IMR-90 (cell line): ENCODE data around the gene MDM2. TPM values are rescaled to one million over a fixed set of nuclear protein-coding genes. Genes with fewer than 3 reads are reported as not detected.

Experiments
- ATAC-seq: fragments of 200-7000 bp; cut with Tn5 transposase; 2 replicates; pipeline ENCODE4 v1.9.1; 2020; ENCODE audit warnings: low read depth, mild to moderate bottlenecking, moderate library complexity
- BruUV-seq: library from RNA; stranded (reverse); fragments of 400-500 nt; replicated peaks from 2 replicates; lab custom pipeline; 2021; lab: Mats Ljungman, UMichigan
- CTCF ChIA-PET: fragments of 300-600 bp; formaldehyde crosslinking; extraction: SDS; loops from one replicate; lab custom pipeline; 2021; ENCODE audit warnings: antibody characterized with exemption; lab: Yijun Ruan, JAX
- POLR2A ChIA-PET: fragments of 300-600 bp; sonication (Branson Sonifier 250); formaldehyde crosslinking; loops from one replicate; lab custom pipeline; 2022; ENCODE audit warnings: antibody characterized with exemption; ENCODE audit not compliant: unreplicated experiment; lab: Charles Lee
- DNase-seq: peaks from one replicate; pipeline ENCODE4 v3.0.0; 2013
- H2AFZ ChIP-seq: replicated peaks from 2 replicates; pipeline ENCODE3; 2013; ENCODE audit warnings: low read length, mild to moderate bottlenecking; ENCODE audit not compliant: poor library complexity
- H2AK5ac ChIP-seq: 2 replicates; pipeline ENCODE4 v1.6.1; 2013; ENCODE audit warnings: low read depth, low read length, inconsistent platforms
- H2AK9ac ChIP-seq: replicated peaks from 2 replicates; pipeline ENCODE3; 2013; ENCODE audit warnings: mild to moderate bottlenecking, low read depth, low read length, moderate library complexity; ENCODE audit not compliant: poor library complexity
- H2BK120ac ChIP-seq: 2 replicates; pipeline ENCODE4 v1.6.1; 2013; ENCODE audit warnings: low read depth, low read length, inconsistent platforms
- H2BK15ac ChIP-seq: 3 replicates; pipeline ENCODE4 v1.6.1; 2013; ENCODE audit warnings: low read depth, low read length, inconsistent platforms
- H2BK20ac ChIP-seq: 2 replicates; pipeline ENCODE4 v1.6.1; 2013; ENCODE audit warnings: low read depth, mild to moderate bottlenecking, inconsistent platforms, low read length, moderate library complexity
- H2BK5ac ChIP-seq: 2 replicates; pipeline ENCODE4 v1.6.1; 2013; ENCODE audit warnings: mild to moderate bottlenecking, low read depth, low read length, inconsistent platforms; ENCODE audit not compliant: poor library complexity, severe bottlenecking
- H3K14ac ChIP-seq: replicated peaks from 2 replicates; pipeline ENCODE4 v1.6.1; 2013; ENCODE audit warnings: low read depth, low read length, inconsistent platforms
- H3K18ac ChIP-seq: 2 replicates; pipeline ENCODE4 v1.6.1; 2013; ENCODE audit warnings: low read depth, low read length, control low read depth
- H3K23ac ChIP-seq: 2 replicates; pipeline ENCODE4 v1.6.1; 2013; ENCODE audit warnings: low read depth, low read length, inconsistent platforms
- H3K27ac ChIP-seq: 2 replicates; pipeline ENCODE4 v1.5.1; 2013; ENCODE audit warnings: mild to moderate bottlenecking, control low read depth, low read length; ENCODE audit not compliant: insufficient read depth
- H3K27me3 ChIP-seq: 2 replicates; pipeline ENCODE4 v1.6.1; 2013; ENCODE audit warnings: low read length; ENCODE audit not compliant: control insufficient read depth, insufficient read depth
- H3K36me3 ChIP-seq: 2 replicates; pipeline ENCODE4 v1.6.1; 2013; ENCODE audit warnings: low read length, mixed read lengths; ENCODE audit not compliant: control insufficient read depth, insufficient read depth
- H3K4ac ChIP-seq: 2 replicates; pipeline ENCODE4 v1.6.1; 2013; ENCODE audit warnings: low read depth, low read length, inconsistent platforms
- H3K4me1 ChIP-seq: 2 replicates; pipeline ENCODE4 v1.6.1; 2013; ENCODE audit warnings: low read length, mixed read lengths; ENCODE audit not compliant: control insufficient read depth, insufficient read depth
- H3K4me2 ChIP-seq: 2 replicates; pipeline ENCODE4 v1.6.1; 2013; ENCODE audit warnings: low read depth, mild to moderate bottlenecking, control low read depth, low read length, moderate library complexity
- H3K4me3 ChIP-seq: 2 replicates; pipeline ENCODE4 v1.5.1; 2013; ENCODE audit warnings: low read depth, mild to moderate bottlenecking, control low read depth, low read length, moderate library complexity; ENCODE audit not compliant: insufficient read depth
- H3K56ac ChIP-seq: 2 replicates; pipeline ENCODE4 v1.6.1; 2013; ENCODE audit warnings: low read length, inconsistent platforms; ENCODE audit not compliant: insufficient read depth; ENCODE audit errors: extremely low read depth
- H3K79me1 ChIP-seq, 2 experiments: 2 replicates each; pipeline ENCODE4 v1.6.1; 2013; ENCODE audit warnings: low read length in 2 of 2, inconsistent platforms in 1 of 2, low read depth in 1 of 2
- H3K9ac ChIP-seq: 2 replicates; pipeline ENCODE4 v1.6.1; 2013; ENCODE audit warnings: low read depth, low read length, control low read depth
- H3K9me1 ChIP-seq: 2 replicates; pipeline ENCODE4 v1.6.1; 2013; ENCODE audit warnings: low read length, inconsistent platforms; ENCODE audit not compliant: insufficient read depth
- H3K9me3 ChIP-seq: 2 replicates; pipeline ENCODE4 v1.6.1; 2013; ENCODE audit warnings: low read length; ENCODE audit not compliant: control insufficient read depth, insufficient read depth
- H4K20me1 ChIP-seq: 2 replicates; pipeline ENCODE4 v1.6.1; 2013; ENCODE audit warnings: low read length, inconsistent platforms; ENCODE audit not compliant: insufficient read depth
- H4K5ac ChIP-seq: 2 replicates; pipeline ENCODE4 v1.6.1; 2013; ENCODE audit warnings: mild to moderate bottlenecking, low read depth, low read length, control low read depth
- H4K8ac ChIP-seq, 2 experiments: 2 replicates each; pipeline ENCODE4 v1.6.1; 2013; ENCODE audit warnings: low read depth in 2 of 2, low read length in 2 of 2, control low read depth in 1 of 2, inconsistent platforms in 1 of 2
- H4K91ac ChIP-seq: 2 replicates; pipeline ENCODE4 v1.6.1; 2013; ENCODE audit warnings: low read depth, low read length, inconsistent platforms; ENCODE audit not compliant: insufficient read depth
- BHLHE40 ChIP-seq: fragments of 150-350 bp; IDR thresholded peaks from 2 replicates; pipeline ENCODE4 v1.6.1; 2016; ENCODE audit warnings: mild to moderate bottlenecking, low read depth, low read length
- CEBPB ChIP-seq: IDR thresholded peaks from 2 replicates; pipeline ENCODE4 v1.6.1; 2012; ENCODE audit warnings: low read depth, low read length, improper control_type of control experiment
- CHD1 ChIP-seq: IDR thresholded peaks from 2 replicates; pipeline ENCODE4 v1.6.1; 2012; ENCODE audit warnings: low read depth, low read length, improper control_type of control experiment
- CTCF ChIP-seq: conservative IDR thresholded peaks from 2 replicates; pipeline ENCODE4 v1.5.1; 2012; ENCODE audit warnings: mild to moderate bottlenecking, low read depth, low read length, improper control_type of control experiment
- ELK1 ChIP-seq: fragments of 150-350 bp; IDR thresholded peaks from 2 replicates; pipeline ENCODE4 v1.6.1; 2016; ENCODE audit warnings: low read depth, mild to moderate bottlenecking, low read length, moderate library complexity, borderline replicate concordance
- FOS ChIP-seq: fragments of 150-350 bp; IDR thresholded peaks from 2 replicates; pipeline ENCODE4 v1.6.1; 2016; ENCODE audit warnings: low read depth, low read length
- MAFK ChIP-seq: IDR thresholded peaks from 2 replicates; pipeline ENCODE4 v1.6.1; 2012; ENCODE audit warnings: low read depth, low read length, improper control_type of control experiment
- MAZ ChIP-seq: IDR thresholded peaks from 2 replicates; pipeline ENCODE4 v1.6.1; 2012; ENCODE audit warnings: low read depth, mild to moderate bottlenecking, low read length, improper control_type of control experiment, moderate library complexity, borderline replicate concordance
- MXI1 ChIP-seq: IDR thresholded peaks from 2 replicates; pipeline ENCODE4 v1.6.1; 2012; ENCODE audit warnings: low read depth, mild to moderate bottlenecking, low read length, moderate library complexity, borderline replicate concordance
- NFE2L2 ChIP-seq: fragments of 150-350 bp; IDR thresholded peaks from 2 replicates; pipeline ENCODE4 v1.6.1; 2016; ENCODE audit warnings: low read depth, mild to moderate bottlenecking, low read length
- POLR2A ChIP-seq: IDR thresholded peaks from 2 replicates; pipeline ENCODE4 v1.6.1; 2012; ENCODE audit warnings: mild to moderate bottlenecking, low read depth, low read length
- RAD21 ChIP-seq: IDR thresholded peaks from 2 replicates; pipeline ENCODE4 v1.6.1; 2012; ENCODE audit warnings: low read length, improper control_type of control experiment
- RCOR1 ChIP-seq: IDR thresholded peaks from 2 replicates; pipeline ENCODE4 v1.6.1; 2012; ENCODE audit warnings: mild to moderate bottlenecking, low read length, improper control_type of control experiment; ENCODE audit not compliant: insufficient replicate concordance
- RFX5 ChIP-seq: IDR thresholded peaks from 2 replicates; pipeline ENCODE4 v1.8.0; 2012; ENCODE audit warnings: low read depth, mild to moderate bottlenecking, low read length, moderate library complexity
- SMC3 ChIP-seq: fragments of 150-350 bp; IDR thresholded peaks from 2 replicates; pipeline ENCODE4 v1.6.1; 2016; ENCODE audit warnings: low read depth, mild to moderate bottlenecking, antibody characterized with exemption, low read length, moderate library complexity
- WGBS, 2 experiments: methylation state at CpG; one replicate each; pipeline versions ENCODE4 v1.1.5 to v1.1.7; 2013; ENCODE audit warnings: missing lambda C conversion rate in 2 of 2; ENCODE audit not compliant: insufficient read length in 1 of 2; ENCODE audit errors: extremely low coverage in 2 of 2; 5-methylcytosine and 5-hydroxymethylcytosine counted together
- dilution Hi-C: fragments of 300-500 bp; cut with HindIII; formaldehyde crosslinking; loops from one replicate; pipeline ENCODE4 v1.14.3; 2018; ENCODE audit warnings: low sequenced_read_pairs; ENCODE audit not compliant: unreplicated experiment
- in situ Hi-C: fragments of 300-500 bp; cut with MboI; formaldehyde crosslinking; loops from 3 replicates; pipeline ENCODE4 v1.14.3; 2019; ENCODE audit warnings: low sequenced_read_pairs, inconsistent platforms, mixed read lengths
- intact Hi-C: fragments of 100-400 bp; cut with micrococcal nuclease; formaldehyde crosslinking; loops from 2 replicates; pipeline ENCODE4 v1.10.0; 2022
- polyA plus RNA-seq, 3 experiments: library from polyadenylated mRNA; depleted of rRNA; stranded (reverse); fragments of >200 nt; gene quantifications; 2 replicates each; pipeline ENCODE4 v1.2.3, GENCODE V29; 2012; ENCODE audit warnings: low replicate concordance in 1 of 3
- total RNA-seq: library from RNA; depleted of rRNA; stranded (reverse); fragments of >200 nt; gene quantifications from 2 replicates; pipeline ENCODE4 v1.2.3, GENCODE V29; 2012
- TF ChIP-seq, protein P1 (sequence below): fragments of 150-350 bp; IDR thresholded peaks from 2 replicates; pipeline ENCODE4 v1.6.1; 2017; ENCODE audit warnings: mild to moderate bottlenecking, antibody characterized with exemption, low read length, low read depth

Gene MDM2
- total and polyA plus RNA-seq, 2 of the 4 experiments (the other 2 are of a cell fraction): 21.9 to 196 TPM

DNA sequence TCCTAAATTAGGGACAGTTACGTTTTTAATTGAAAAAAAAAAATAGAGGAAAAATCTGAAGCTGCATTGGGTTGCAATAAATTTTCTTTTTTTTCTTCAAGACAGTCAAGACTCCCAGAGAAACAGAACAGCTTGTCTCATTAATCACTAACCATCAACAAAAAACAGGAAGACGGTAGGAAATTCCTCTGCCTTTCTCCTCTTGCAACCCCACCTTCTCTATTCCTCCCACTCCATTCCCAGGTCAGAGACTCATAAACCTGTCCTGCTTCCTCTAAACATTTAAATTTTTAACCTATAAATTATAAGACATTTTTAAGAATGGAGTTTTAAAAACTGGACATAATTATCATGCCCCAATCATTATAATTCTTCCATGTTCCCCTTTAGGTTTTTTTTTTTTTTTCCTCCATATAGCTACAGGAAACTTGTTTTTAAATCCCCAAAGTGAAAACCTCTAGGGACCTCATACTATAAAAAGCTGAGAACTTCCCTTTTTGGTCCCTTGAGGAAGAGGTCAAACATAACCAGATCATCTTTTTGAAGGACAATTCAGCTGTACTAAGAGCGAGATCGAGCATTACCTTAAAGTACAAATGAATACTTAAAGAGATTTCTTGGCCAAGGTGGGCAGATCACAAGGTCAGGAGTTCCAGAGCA, 89.0 kb downstream of the MDM2 start:
- intact Hi-C loops (no loop called here), in situ Hi-C loops (no loop called here), dilution Hi-C loops (no loop called here)
- no peak overlapping the region for H3K23ac ChIP-seq
- no peak overlapping the region for H2AK9ac ChIP-seq
- no peaks in the 10 kb centered on the region; the same call in 1 of the 2 replicates for H3K27me3 ChIP-seq
- no peak overlapping the region for H4K5ac ChIP-seq
- no peak for TF ChIP-seq MAZ
- no peak for TF ChIP-seq MAFK
- TF ChIP-seq NFE2L2: no peak
- TF ChIP-seq CEBPB: no peak
- no peak for TF ChIP-seq CHD1
- TF ChIP-seq SMC3: no peak
- TF ChIP-seq RCOR1: no peak
- no peak for TF ChIP-seq MXI1
- TF ChIP-seq RFX5: no peak
- TF ChIP-seq POLR2A: no peak
- no peak for TF ChIP-seq ELK1
- no peak for TF ChIP-seq BHLHE40
- TF ChIP-seq RAD21: no peak
- TF ChIP-seq CTCF: no peak
- TF ChIP-seq FOS: no peak
- TF ChIP-seq, protein P1, sequence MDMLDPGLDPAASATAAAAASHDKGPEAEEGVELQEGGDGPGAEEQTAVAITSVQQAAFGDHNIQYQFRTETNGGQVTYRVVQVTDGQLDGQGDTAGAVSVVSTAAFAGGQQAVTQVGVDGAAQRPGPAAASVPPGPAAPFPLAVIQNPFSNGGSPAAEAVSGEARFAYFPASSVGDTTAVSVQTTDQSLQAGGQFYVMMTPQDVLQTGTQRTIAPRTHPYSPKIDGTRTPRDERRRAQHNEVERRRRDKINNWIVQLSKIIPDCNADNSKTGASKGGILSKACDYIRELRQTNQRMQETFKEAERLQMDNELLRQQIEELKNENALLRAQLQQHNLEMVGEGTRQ: no peak
- H2AFZ ChIP-seq: no peak overlapping the region
- ChIA-PET POLR2A (interaction anchor here (0.7 kb wide), 1 partner anchor 103 kb away, joined by 3 read pairs; no protein-coding TSS in a partner anchor), CTCF (no interaction called here)
- H2AK5ac ChIP-seq: no peak overlapping the region
- no peak overlapping the region for H2BK20ac ChIP-seq
- H3K9me1 ChIP-seq: no peaks in the 10 kb centered on the region
- no peaks in the 10 kb centered on the region for H4K20me1 ChIP-seq
- peaks cover 2% of the 10 kb centered on the region; the same call in 1 of the 2 replicates for H3K4me1 ChIP-seq
- H2BK15ac ChIP-seq: no peak overlapping the region
- no peak overlapping the region for H3K4ac ChIP-seq
- H3K27ac ChIP-seq: no peak overlapping the region
- H3K4me3 ChIP-seq: no peak overlapping the region
- ATAC-seq: no peak
- no peak overlapping the region for H3K4me2 ChIP-seq
- WGBS, 2 experiments: no CpG with 5 or more reads among the region's 4 CpGs
- no peak overlapping the region for H3K14ac ChIP-seq
- peak overlapping the region; percentile 27; the same call in 1 of the 2 replicates for H2BK120ac ChIP-seq
- no peaks in the 10 kb centered on the region for H3K9me3 ChIP-seq
- H4K8ac ChIP-seq: no peak overlapping the region
- no peaks in the 10 kb centered on the region for H3K79me1 ChIP-seq
- no peak overlapping the region for H3K9ac ChIP-seq
- no TSS peak for BruUV-seq
- no peak overlapping the region for H2BK5ac ChIP-seq
- H3K18ac ChIP-seq: peak overlapping the region; percentile 27; the same call in 1 of the 2 replicates
- no peak for DNase-seq
- H4K91ac ChIP-seq: no peak overlapping the region
- no peaks in the 10 kb centered on the region for H3K36me3 ChIP-seq
- no peak overlapping the region for H3K56ac ChIP-seq
